WTC11 (cell line): ENCODE results near the gene LRFN2.

Experiments used
- CBFB ChIP-seq: sonication (generic); formaldehyde crosslinking; IDR thresholded peaks from 2 replicates; pipeline ENCODE4 v1.8.1; 2022; ENCODE audit warnings: mild to moderate bottlenecking, low read depth, missing genetic modification reagents
- E2F1 ChIP-seq: sonication (generic); formaldehyde crosslinking; IDR thresholded peaks from 2 replicates; pipeline ENCODE4 v1.8.0; 2022; ENCODE audit warnings: mild to moderate bottlenecking, missing genetic modification reagents
- FOXP4 ChIP-seq: sonication (generic); formaldehyde crosslinking; IDR thresholded peaks from 2 replicates; pipeline ENCODE4 v1.8.0; 2022; ENCODE audit warnings: mild to moderate bottlenecking, missing genetic modification reagents
- MXD4 ChIP-seq: fragments of 250-450 bp; sonication (Bioruptor Pico); IDR thresholded peaks from 2 replicates; pipeline ENCODE4 v1.8.0; 2021; ENCODE audit warnings: mild to moderate bottlenecking, moderate library complexity, borderline replicate concordance
- NFE2L1 ChIP-seq: sonication (generic); formaldehyde crosslinking; IDR thresholded peaks from 2 replicates; pipeline ENCODE4 v1.8.1; 2023; ENCODE audit warnings: missing genetic modification reagents
- NFYB ChIP-seq: sonication (generic); formaldehyde crosslinking; conservative IDR thresholded peaks from 2 replicates; pipeline ENCODE4 v1.8.0; 2022; ENCODE audit warnings: low read depth, missing genetic modification reagents
- TCF7 ChIP-seq: sonication (generic); formaldehyde crosslinking; IDR thresholded peaks from 2 replicates; pipeline ENCODE4 v1.8.0; 2022; ENCODE audit warnings: mild to moderate bottlenecking, low read depth, missing genetic modification reagents, moderate library complexity
- ZNF263 ChIP-seq: sonication (generic); formaldehyde crosslinking; IDR thresholded peaks from 2 replicates; pipeline ENCODE4 v1.8.1; 2022; ENCODE audit warnings: low read depth, mild to moderate bottlenecking, moderate library complexity, missing genetic modification reagents
- TF ChIP-seq, protein P1 (sequence below): fragments of 200-600 bp; IDR thresholded peaks from 2 replicates; pipeline ENCODE4 v1.8.0; 2022; ENCODE audit warnings: antibody characterized with exemption
- TF ChIP-seq, protein P2 (sequence below): sonication (generic); formaldehyde crosslinking; IDR thresholded peaks from 2 replicates; pipeline ENCODE4 v1.8.1; 2023; ENCODE audit warnings: mild to moderate bottlenecking, missing genetic modification reagents, borderline replicate concordance
- TF ChIP-seq, protein P3 (sequence below): sonication (generic); formaldehyde crosslinking; conservative IDR thresholded peaks from 2 replicates; pipeline ENCODE4 v1.8.1; 2022; ENCODE audit warnings: mild to moderate bottlenecking, missing genetic modification reagents
- TF ChIP-seq, protein P4 (sequence below): sonication (generic); formaldehyde crosslinking; IDR thresholded peaks from 2 replicates; pipeline ENCODE4 v1.8.0; 2022; ENCODE audit warnings: mild to moderate bottlenecking, missing genetic modification reagents
- TF ChIP-seq, protein P5 (sequence below): sonication (generic); formaldehyde crosslinking; IDR thresholded peaks from 2 replicates; pipeline ENCODE4 v1.8.0; 2022; ENCODE audit warnings: mild to moderate bottlenecking, missing genetic modification reagents
- TF ChIP-seq, protein P6 (sequence below): sonication (generic); formaldehyde crosslinking; IDR thresholded peaks from 2 replicates; pipeline ENCODE4 v1.8.0; 2023; ENCODE audit warnings: missing genetic modification reagents, mild to moderate bottlenecking, borderline replicate concordance

GRCh38 chr6:40348591-40348990 lies 238.6 kb downstream of the LRFN2 start:
- TF ChIP-seq E2F1 (CRISPR knock-in tag) (no peak), NFYB (CRISPR knock-in tag) (no peak), ZNF263 (no peak), NFE2L1 (CRISPR knock-in tag) (no peak), TCF7 (no peak), CBFB (no peak), MXD4 (CRISPR knock-in tag) (no peak), FOXP4 (no peak)
- TF ChIP-seq, protein P1, sequence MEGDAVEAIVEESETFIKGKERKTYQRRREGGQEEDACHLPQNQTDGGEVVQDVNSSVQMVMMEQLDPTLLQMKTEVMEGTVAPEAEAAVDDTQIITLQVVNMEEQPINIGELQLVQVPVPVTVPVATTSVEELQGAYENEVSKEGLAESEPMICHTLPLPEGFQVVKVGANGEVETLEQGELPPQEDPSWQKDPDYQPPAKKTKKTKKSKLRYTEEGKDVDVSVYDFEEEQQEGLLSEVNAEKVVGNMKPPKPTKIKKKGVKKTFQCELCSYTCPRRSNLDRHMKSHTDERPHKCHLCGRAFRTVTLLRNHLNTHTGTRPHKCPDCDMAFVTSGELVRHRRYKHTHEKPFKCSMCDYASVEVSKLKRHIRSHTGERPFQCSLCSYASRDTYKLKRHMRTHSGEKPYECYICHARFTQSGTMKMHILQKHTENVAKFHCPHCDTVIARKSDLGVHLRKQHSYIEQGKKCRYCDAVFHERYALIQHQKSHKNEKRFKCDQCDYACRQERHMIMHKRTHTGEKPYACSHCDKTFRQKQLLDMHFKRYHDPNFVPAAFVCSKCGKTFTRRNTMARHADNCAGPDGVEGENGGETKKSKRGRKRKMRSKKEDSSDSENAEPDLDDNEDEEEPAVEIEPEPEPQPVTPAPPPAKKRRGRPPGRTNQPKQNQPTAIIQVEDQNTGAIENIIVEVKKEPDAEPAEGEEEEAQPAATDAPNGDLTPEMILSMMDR, result no peak
- TF ChIP-seq, protein P2, sequence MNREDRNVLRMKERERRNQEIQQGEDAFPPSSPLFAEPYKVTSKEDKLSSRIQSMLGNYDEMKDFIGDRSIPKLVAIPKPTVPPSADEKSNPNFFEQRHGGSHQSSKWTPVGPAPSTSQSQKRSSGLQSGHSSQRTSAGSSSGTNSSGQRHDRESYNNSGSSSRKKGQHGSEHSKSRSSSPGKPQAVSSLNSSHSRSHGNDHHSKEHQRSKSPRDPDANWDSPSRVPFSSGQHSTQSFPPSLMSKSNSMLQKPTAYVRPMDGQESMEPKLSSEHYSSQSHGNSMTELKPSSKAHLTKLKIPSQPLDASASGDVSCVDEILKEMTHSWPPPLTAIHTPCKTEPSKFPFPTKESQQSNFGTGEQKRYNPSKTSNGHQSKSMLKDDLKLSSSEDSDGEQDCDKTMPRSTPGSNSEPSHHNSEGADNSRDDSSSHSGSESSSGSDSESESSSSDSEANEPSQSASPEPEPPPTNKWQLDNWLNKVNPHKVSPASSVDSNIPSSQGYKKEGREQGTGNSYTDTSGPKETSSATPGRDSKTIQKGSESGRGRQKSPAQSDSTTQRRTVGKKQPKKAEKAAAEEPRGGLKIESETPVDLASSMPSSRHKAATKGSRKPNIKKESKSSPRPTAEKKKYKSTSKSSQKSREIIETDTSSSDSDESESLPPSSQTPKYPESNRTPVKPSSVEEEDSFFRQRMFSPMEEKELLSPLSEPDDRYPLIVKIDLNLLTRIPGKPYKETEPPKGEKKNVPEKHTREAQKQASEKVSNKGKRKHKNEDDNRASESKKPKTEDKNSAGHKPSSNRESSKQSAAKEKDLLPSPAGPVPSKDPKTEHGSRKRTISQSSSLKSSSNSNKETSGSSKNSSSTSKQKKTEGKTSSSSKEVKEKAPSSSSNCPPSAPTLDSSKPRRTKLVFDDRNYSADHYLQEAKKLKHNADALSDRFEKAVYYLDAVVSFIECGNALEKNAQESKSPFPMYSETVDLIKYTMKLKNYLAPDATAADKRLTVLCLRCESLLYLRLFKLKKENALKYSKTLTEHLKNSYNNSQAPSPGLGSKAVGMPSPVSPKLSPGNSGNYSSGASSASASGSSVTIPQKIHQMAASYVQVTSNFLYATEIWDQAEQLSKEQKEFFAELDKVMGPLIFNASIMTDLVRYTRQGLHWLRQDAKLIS, result no peak
- TF ChIP-seq, protein P3, sequence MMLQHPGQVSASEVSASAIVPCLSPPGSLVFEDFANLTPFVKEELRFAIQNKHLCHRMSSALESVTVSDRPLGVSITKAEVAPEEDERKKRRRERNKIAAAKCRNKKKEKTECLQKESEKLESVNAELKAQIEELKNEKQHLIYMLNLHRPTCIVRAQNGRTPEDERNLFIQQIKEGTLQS (CRISPR knock-in tag), result no peak
- TF ChIP-seq, protein P4, sequence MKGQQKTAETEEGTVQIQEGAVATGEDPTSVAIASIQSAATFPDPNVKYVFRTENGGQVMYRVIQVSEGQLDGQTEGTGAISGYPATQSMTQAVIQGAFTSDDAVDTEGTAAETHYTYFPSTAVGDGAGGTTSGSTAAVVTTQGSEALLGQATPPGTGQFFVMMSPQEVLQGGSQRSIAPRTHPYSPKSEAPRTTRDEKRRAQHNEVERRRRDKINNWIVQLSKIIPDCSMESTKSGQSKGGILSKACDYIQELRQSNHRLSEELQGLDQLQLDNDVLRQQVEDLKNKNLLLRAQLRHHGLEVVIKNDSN (CRISPR knock-in tag), result no peak
- TF ChIP-seq, protein P5, sequence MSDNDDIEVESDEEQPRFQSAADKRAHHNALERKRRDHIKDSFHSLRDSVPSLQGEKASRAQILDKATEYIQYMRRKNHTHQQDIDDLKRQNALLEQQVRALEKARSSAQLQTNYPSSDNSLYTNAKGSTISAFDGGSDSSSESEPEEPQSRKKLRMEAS (CRISPR knock-in tag), result no peak
- TF ChIP-seq, protein P6, sequence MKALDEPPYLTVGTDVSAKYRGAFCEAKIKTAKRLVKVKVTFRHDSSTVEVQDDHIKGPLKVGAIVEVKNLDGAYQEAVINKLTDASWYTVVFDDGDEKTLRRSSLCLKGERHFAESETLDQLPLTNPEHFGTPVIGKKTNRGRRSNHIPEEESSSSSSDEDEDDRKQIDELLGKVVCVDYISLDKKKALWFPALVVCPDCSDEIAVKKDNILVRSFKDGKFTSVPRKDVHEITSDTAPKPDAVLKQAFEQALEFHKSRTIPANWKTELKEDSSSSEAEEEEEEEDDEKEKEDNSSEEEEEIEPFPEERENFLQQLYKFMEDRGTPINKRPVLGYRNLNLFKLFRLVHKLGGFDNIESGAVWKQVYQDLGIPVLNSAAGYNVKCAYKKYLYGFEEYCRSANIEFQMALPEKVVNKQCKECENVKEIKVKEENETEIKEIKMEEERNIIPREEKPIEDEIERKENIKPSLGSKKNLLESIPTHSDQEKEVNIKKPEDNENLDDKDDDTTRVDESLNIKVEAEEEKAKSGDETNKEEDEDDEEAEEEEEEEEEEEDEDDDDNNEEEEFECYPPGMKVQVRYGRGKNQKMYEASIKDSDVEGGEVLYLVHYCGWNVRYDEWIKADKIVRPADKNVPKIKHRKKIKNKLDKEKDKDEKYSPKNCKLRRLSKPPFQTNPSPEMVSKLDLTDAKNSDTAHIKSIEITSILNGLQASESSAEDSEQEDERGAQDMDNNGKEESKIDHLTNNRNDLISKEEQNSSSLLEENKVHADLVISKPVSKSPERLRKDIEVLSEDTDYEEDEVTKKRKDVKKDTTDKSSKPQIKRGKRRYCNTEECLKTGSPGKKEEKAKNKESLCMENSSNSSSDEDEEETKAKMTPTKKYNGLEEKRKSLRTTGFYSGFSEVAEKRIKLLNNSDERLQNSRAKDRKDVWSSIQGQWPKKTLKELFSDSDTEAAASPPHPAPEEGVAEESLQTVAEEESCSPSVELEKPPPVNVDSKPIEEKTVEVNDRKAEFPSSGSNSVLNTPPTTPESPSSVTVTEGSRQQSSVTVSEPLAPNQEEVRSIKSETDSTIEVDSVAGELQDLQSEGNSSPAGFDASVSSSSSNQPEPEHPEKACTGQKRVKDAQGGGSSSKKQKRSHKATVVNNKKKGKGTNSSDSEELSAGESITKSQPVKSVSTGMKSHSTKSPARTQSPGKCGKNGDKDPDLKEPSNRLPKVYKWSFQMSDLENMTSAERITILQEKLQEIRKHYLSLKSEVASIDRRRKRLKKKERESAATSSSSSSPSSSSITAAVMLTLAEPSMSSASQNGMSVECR, result no peak
